ENCODE results near the gene NEO1.

DNA sequence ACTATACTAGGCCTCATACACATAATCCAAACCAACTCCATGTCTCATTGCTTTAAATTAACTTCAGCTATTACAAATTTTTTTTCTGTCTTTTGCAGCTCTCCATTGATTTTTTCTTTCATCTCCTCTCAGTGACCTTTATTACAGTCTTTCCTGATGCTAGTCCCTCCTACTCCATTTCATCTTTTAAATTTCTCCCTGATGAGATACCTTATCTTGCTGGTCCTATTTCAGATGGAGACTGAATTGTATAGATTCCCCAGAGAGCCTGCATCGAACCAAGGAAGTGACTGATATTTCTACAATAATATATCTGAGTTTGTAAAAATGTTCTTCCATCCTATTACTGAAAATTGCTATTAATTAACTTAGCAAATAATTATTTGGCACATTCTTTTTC is 45.7 kb upstream of the NEO1 start:
- TF ChIP-seq TAF1 (IDR thresholded peaks at IDR 0.05; ENCODE audit: borderline replicate concordance, insufficient read depth, low read length): no peak
- TF ChIP-seq POLR2AphosphoS5 (IDR thresholded peaks at IDR 0.05; ENCODE audit: low read depth, low read length): no peak

All from PFSK-1 (cell line).